ENCODE data around the gene IL1RAPL1. TPM values are rescaled to one million over a fixed set of nuclear protein-coding genes. Genes with fewer than 3 reads are reported as not detected.

IL1RAPL1 gene
- total RNA-seq, 2 experiments from 2014 or later = not detected

DNA sequence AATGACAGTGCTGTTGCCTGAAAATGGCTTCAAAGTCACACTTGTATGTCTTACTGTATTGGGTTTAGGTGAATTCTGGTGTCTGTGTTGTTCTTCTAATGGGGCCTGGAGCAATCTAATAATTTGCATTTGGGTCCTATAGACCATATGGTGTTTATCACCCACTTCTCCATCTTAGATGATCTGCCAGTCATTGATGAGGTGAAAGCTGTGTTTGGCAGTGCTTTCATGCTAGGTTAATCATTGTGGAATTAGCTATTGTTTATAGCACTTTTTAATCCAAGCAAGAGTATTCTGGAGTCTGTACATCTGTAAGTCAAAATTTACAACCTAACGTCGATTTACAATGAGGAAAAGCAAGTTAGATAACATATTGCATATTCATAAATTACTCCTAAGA lies 1055.9 kb downstream of the IL1RAPL1 start:
- intact Hi-C loops (cut with micrococcal nuclease) = no loop called here
- no peaks in the 10 kb centered on the region for H3K27me3 Mint-ChIP-seq (ENCODE audit: low read depth)

DNA sequence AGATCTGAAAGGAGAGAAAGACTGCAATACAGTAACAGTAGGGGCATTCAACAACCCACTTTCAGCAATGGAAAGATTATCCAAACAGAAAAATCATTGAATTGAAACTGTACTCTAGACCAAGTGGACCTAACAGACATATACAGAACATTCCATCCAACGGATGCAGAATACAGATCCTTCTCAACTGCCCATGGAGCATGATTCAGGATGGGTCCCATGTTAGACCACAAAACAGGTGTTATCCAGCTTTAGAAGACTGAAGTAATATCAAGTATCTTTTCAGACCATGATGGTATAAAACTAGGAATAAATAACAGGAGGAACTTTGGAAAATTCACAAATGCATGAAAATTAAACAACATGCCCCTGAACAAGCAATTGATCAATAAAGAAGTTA lies 1060.9 kb downstream of the IL1RAPL1 start:
- no peak for DNase-seq
- no peaks in the 10 kb centered on the region for H3K27me3 Mint-ChIP-seq (ENCODE audit: low read depth)
- intact Hi-C loops (cut with micrococcal nuclease) = no loop called here
- H3K4me1 Mint-ChIP-seq (ENCODE audit: low read depth) = no peaks in the 10 kb centered on the region
- CTCF ChIA-PET = no interaction called here
- no peaks in the 10 kb centered on the region for H3K9me3 Mint-ChIP-seq
- H3K4me3 Mint-ChIP-seq = no peak overlapping the region
- no peak overlapping the region for H3K27ac Mint-ChIP-seq
- no peaks in the 10 kb centered on the region for H3K36me3 Mint-ChIP-seq (ENCODE audit: low read depth)

More for the DNA sequence above, 1055.9 kb downstream of the IL1RAPL1 start:
- H3K4me1 Mint-ChIP-seq (ENCODE audit: low read depth) = no peaks in the 10 kb centered on the region
- no peaks in the 10 kb centered on the region for H3K9me3 Mint-ChIP-seq
- H3K4me3 Mint-ChIP-seq = no peak overlapping the region
- no peak overlapping the region for H3K27ac Mint-ChIP-seq
- DNase-seq = no peak
- CTCF ChIA-PET = no interaction called here
- H3K36me3 Mint-ChIP-seq (ENCODE audit: low read depth) = no peaks in the 10 kb centered on the region

DNA sequence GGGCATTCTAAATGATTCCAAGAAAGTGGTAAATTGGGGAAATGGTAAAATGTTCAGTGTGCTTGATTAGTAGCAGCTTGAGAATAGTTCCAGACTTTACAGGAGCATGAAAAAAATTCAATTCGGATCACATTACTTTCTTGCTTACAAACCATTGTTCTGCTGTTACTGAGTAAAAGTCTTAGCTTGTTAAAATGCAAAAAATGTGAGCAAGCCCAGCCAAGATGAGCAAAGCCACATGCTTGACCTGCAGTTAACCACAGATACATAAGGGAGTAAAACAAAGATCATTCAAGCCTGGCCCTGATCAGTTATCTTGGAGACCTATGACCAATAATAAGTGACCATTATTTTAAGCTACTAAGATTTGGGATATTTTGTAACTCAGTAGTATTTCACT lies 1065.2 kb downstream of the IL1RAPL1 start:
- Mint-ChIP-seq H3K27ac (no peak overlapping the region), H3K4me3 (no peak overlapping the region), H3K36me3 (ENCODE audit: low read depth) (no peaks in the 10 kb centered on the region), H3K4me1 (ENCODE audit: low read depth) (no peaks in the 10 kb centered on the region), H3K9me3 (peaks cover 2% of the 10 kb centered on the region), H3K27me3 (ENCODE audit: low read depth) (no peaks in the 10 kb centered on the region)
- CTCF ChIA-PET = no interaction called here
- intact Hi-C loops (cut with micrococcal nuclease) = no loop called here
- DNase-seq = no peak

DNA sequence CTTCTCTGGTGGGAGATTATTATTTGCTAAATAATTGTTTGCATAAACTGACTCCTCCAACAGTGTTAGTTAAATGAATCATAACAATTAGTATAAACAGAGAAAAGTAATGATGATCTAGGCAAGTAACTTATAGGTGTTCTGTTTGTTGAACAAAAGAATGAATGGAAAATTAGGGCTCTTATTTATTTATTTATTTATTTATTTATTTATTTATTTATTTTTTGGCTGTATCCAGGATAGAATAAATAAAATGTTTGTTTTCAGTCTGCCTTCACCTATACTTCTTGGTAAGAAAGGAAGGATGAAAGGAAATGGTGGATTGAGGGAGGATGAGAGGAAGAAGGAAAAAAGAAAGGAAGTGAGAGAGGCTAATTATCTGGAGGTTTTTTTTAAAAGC lies 1066.5 kb downstream of the IL1RAPL1 start:
- CTCF ChIA-PET = no interaction called here
- Mint-ChIP-seq H3K27ac (no peak overlapping the region), H3K4me3 (no peak overlapping the region), H3K27me3 (ENCODE audit: low read depth) (no peaks in the 10 kb centered on the region), H3K4me1 (ENCODE audit: low read depth) (no peaks in the 10 kb centered on the region), H3K36me3 (ENCODE audit: low read depth) (no peaks in the 10 kb centered on the region), H3K9me3 (peaks cover 2% of the 10 kb centered on the region)
- DNase-seq = no peak
- intact Hi-C loops (cut with micrococcal nuclease) = no loop called here

DNA sequence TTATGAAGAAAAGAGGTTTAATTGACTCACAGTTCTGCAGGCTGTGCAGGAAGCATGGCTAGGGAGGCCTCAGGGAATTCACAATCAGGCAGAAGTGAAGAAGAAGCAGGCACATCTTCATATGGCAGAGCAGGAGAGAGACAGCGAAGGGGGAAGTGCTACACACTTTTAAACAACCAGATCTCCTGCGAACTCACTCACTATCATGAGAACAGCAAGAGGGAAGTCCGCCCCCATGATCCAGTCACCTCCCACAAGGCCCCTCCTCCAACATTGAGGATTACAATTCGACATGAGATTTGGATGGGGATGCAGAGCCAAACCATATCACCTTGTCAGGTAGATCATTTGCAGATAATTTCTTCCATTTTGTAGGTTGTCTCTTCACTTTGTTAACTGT lies 1072.7 kb downstream of the IL1RAPL1 start:
- Mint-ChIP-seq H3K36me3 (ENCODE audit: low read depth) (no peaks in the 10 kb centered on the region), H3K27me3 (ENCODE audit: low read depth) (no peaks in the 10 kb centered on the region), H3K4me1 (ENCODE audit: low read depth) (no peaks in the 10 kb centered on the region), H3K27ac (no peak overlapping the region), H3K4me3 (no peak overlapping the region), H3K9me3 (peaks cover 2% of the 10 kb centered on the region)
- no peak for DNase-seq
- intact Hi-C loops (cut with micrococcal nuclease) = no loop called here
- CTCF ChIA-PET = no interaction called here

DNA sequence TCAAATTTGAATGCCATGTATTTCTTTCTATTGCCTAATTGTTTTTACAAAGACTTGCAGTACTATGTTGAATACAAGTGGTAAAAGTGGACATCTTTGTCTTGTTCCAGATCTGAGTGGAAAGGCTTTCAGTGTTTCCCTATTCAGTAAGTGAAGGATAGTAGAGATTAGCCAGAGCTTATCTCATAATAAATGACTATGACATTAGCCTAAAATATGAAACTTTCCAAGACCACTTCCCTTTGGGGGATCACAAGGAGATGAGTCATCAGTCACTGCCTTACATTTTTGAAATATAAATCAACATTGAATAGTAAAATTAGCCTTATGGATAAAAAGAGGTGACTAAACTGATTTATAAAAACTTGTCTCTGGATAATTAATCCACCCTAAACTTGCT lies 1074.0 kb downstream of the IL1RAPL1 start:
- H3K4me3 Mint-ChIP-seq = no peak overlapping the region
- no peak overlapping the region for H3K27ac Mint-ChIP-seq
- no peak for DNase-seq
- no peaks in the 10 kb centered on the region for H3K4me1 Mint-ChIP-seq (ENCODE audit: low read depth)
- no peaks in the 10 kb centered on the region for H3K36me3 Mint-ChIP-seq (ENCODE audit: low read depth)
- intact Hi-C loops (cut with micrococcal nuclease) = no loop called here
- peaks cover 2% of the 10 kb centered on the region for H3K9me3 Mint-ChIP-seq
- H3K27me3 Mint-ChIP-seq (ENCODE audit: low read depth) = no peaks in the 10 kb centered on the region
- CTCF ChIA-PET = no interaction called here

DNA sequence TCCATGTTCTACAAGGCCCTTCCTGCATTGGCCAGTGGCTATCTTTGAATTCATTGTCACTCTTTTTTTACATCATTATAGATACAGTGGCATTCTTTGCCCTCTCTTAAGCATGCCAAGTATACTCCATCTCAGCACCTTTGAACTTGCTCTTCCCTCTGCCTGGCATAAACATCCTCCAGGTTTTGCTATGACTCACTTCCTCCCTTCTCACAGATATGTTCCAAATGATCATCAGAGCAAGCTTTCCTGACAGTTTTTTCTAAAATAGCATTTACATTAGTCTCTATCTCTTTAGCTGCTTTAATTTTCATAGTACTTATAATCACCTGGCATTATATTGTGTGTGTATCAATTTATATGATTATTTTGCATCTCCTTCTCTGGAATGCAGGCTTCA lies 1074.9 kb downstream of the IL1RAPL1 start:
- no peaks in the 10 kb centered on the region for H3K4me1 Mint-ChIP-seq (ENCODE audit: low read depth)
- CTCF ChIA-PET = no interaction called here
- no peak overlapping the region for H3K4me3 Mint-ChIP-seq
- no peak for DNase-seq
- no peak overlapping the region for H3K27ac Mint-ChIP-seq
- no peaks in the 10 kb centered on the region for H3K27me3 Mint-ChIP-seq (ENCODE audit: low read depth)
- peaks cover 2% of the 10 kb centered on the region for H3K9me3 Mint-ChIP-seq
- intact Hi-C loops (cut with micrococcal nuclease) = no loop called here
- no peaks in the 10 kb centered on the region for H3K36me3 Mint-ChIP-seq (ENCODE audit: low read depth)

DNA sequence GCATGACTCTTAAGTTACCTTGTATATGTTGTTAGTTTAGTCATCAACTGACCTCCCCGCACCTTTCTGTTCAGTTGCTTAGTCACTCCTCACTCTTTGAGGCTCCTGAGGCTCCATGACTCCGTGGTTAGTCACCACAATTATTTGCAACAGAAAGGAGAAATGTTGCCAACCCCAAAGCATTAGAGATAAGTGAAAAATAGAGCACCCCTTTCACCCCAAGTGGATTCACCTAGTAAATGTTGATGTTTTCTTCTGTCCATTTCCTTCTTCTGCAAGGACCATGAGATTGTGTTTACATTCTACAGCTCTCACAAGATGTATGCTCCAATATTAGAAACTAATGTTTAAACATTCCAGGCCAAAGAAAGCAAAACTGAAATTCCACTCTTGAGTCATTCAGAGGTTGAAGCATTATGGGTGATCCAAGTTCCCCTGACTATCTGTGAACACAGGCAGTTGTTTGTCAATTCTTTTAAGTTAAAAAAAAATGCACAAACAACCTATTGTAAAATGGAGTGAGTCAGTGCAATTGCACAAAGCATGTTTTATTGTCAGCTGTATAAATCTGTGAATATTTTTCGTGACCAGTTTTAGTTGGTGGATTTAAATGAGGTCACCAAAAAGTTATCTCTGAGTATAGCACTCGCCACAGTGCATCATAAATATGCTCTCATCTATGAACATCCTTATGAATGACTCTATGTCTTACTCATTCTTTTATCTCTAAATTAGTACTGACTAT lies 1075.7 kb downstream of the IL1RAPL1 start:
- Mint-ChIP-seq H3K27ac (no peak overlapping the region), H3K9me3 (no peaks in the 10 kb centered on the region), H3K27me3 (ENCODE audit: low read depth) (no peaks in the 10 kb centered on the region), H3K4me3 (no peak overlapping the region), H3K4me1 (ENCODE audit: low read depth) (no peaks in the 10 kb centered on the region), H3K36me3 (ENCODE audit: low read depth) (no peaks in the 10 kb centered on the region)
- CTCF ChIA-PET = no interaction called here
- DNase-seq = no peak
- intact Hi-C loops (cut with micrococcal nuclease) = no loop called here

DNA sequence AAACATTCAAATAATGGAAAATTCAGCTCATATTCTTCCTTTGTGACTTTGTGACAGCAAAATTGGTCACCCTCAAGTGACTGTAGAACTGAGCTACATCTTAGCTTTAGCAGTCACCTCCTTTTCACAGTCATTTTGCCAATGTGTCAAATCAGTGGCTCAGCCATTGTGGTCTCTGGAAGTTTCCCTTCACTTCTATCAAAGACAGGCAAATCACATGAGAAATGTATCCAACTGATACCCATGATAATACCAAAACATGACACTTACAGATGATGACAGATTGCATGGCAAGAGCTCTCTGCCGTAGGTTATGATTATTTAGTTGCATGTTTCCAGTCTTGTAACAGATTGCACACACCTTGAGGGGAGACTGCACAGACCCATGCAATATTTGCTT lies 1078.3 kb downstream of the IL1RAPL1 start:
- no peaks in the 10 kb centered on the region for H3K4me1 Mint-ChIP-seq (ENCODE audit: low read depth)
- intact Hi-C loops (cut with micrococcal nuclease) = no loop called here
- DNase-seq = no peak
- CTCF ChIA-PET = no interaction called here
- no peaks in the 10 kb centered on the region for H3K27me3 Mint-ChIP-seq (ENCODE audit: low read depth)
- H3K27ac Mint-ChIP-seq = no peak overlapping the region
- H3K36me3 Mint-ChIP-seq (ENCODE audit: low read depth) = no peaks in the 10 kb centered on the region
- H3K9me3 Mint-ChIP-seq = no peaks in the 10 kb centered on the region
- no peak overlapping the region for H3K4me3 Mint-ChIP-seq

DNA sequence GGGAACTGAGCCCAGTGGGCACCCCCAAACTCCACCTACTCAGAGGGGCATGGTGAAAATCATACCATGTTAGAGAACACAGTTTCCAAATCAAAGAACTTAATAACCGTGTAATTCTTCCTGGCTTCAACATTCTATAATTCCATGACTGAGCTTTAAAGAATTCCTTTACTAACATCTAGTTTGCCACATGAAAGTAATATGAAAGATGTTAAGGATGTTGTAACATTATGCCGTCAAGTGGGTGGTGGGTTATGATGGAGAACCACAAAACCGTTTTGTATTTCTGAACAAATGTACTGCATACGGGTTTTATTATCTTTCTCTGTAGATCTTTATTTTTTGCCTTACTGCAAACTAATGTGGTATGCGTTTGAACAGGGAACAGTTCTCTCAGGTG lies 1079.1 kb downstream of the IL1RAPL1 start:
- CTCF ChIA-PET = no interaction called here
- Mint-ChIP-seq H3K27ac (no peak overlapping the region), H3K4me1 (ENCODE audit: low read depth) (no peaks in the 10 kb centered on the region), H3K4me3 (no peak overlapping the region), H3K27me3 (ENCODE audit: low read depth) (no peaks in the 10 kb centered on the region), H3K36me3 (ENCODE audit: low read depth) (no peaks in the 10 kb centered on the region), H3K9me3 (no peaks in the 10 kb centered on the region)
- intact Hi-C loops (cut with micrococcal nuclease) = no loop called here
- no peak for DNase-seq

DNA sequence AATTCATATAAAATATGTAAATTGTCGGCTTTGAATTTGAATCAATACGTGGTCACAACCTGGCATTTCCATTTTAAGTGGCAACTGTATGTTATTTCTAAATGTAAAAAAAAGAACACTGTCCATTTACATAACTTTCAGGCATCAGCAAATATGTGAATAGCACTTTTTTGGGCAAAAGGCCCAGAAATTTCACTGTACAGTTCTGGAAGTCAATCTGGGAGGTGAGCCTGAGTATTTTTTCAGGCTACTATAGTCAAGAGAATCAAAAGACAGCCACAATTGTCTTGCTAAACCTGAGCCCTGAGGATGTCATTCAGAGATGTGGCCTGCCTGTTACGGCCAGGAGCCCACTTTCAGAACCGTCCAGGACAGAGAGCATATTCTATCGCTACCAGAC lies 1084.2 kb downstream of the IL1RAPL1 start:
- no peaks in the 10 kb centered on the region for H3K36me3 Mint-ChIP-seq (ENCODE audit: low read depth)
- CTCF ChIA-PET = no interaction called here
- H3K27ac Mint-ChIP-seq = no peak overlapping the region
- H3K9me3 Mint-ChIP-seq = no peaks in the 10 kb centered on the region
- no peak overlapping the region for H3K4me3 Mint-ChIP-seq
- no peak for DNase-seq
- intact Hi-C loops (cut with micrococcal nuclease) = no loop called here
- no peaks in the 10 kb centered on the region for H3K27me3 Mint-ChIP-seq (ENCODE audit: low read depth)
- no peaks in the 10 kb centered on the region for H3K4me1 Mint-ChIP-seq (ENCODE audit: low read depth)

DNA sequence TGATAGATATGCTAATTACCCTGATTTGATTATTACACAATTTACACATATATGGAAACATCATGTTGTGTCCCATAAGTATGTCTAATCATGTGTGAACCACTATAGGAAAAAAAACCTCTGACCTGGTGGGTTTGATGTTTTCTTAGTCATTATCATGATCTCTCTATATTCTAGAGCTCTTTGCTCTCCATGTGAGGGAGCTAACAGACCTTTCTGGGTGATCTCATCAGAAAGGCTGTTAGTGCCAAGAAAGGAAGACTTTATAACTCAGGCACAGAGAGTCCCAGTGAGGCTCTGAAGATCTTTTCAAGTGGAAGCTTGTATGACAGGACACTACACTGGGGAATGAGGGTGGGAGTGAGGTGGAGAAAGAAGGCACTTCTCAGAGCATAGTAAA lies 1100.4 kb downstream of the IL1RAPL1 start:
- Mint-ChIP-seq H3K9me3 (no peaks in the 10 kb centered on the region), H3K36me3 (ENCODE audit: low read depth) (no peaks in the 10 kb centered on the region)

DNA sequence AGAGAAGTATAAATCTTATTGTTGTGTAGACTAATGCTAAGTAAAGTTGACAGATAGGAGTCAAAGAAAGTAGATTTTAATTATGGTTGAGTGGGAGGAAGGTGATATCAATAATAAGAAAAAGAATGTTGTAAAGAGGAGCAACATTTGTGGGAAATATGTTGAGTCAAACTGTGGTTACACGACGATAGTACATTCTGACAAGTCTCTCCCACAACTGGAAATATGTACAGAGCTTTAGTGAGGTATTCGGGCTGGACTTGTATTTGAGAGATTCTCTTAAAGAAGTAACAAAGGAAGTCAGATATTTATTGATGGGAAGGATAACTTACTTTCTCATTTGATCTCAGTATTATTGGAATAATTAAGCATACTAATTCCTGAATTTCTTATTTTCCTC lies 1102.8 kb downstream of the IL1RAPL1 start:
- H3K9me3 Mint-ChIP-seq = no peaks in the 10 kb centered on the region
- DNase-seq = no peak
- no peaks in the 10 kb centered on the region for H3K4me1 Mint-ChIP-seq (ENCODE audit: low read depth)
- H3K27me3 Mint-ChIP-seq (ENCODE audit: low read depth) = no peaks in the 10 kb centered on the region
- CTCF ChIA-PET = no interaction called here
- H3K4me3 Mint-ChIP-seq = no peak overlapping the region
- H3K27ac Mint-ChIP-seq = no peak overlapping the region
- H3K36me3 Mint-ChIP-seq (ENCODE audit: low read depth) = no peaks in the 10 kb centered on the region
- intact Hi-C loops (cut with micrococcal nuclease) = no loop called here

More for the DNA sequence above, 1100.4 kb downstream of the IL1RAPL1 start:
- no peak overlapping the region for H3K4me3 Mint-ChIP-seq
- H3K27ac Mint-ChIP-seq = no peak overlapping the region
- no peaks in the 10 kb centered on the region for H3K4me1 Mint-ChIP-seq (ENCODE audit: low read depth)
- H3K27me3 Mint-ChIP-seq (ENCODE audit: low read depth) = no peaks in the 10 kb centered on the region
- CTCF ChIA-PET = no interaction called here
- no peak for DNase-seq
- intact Hi-C loops (cut with micrococcal nuclease) = no loop called here

DNA sequence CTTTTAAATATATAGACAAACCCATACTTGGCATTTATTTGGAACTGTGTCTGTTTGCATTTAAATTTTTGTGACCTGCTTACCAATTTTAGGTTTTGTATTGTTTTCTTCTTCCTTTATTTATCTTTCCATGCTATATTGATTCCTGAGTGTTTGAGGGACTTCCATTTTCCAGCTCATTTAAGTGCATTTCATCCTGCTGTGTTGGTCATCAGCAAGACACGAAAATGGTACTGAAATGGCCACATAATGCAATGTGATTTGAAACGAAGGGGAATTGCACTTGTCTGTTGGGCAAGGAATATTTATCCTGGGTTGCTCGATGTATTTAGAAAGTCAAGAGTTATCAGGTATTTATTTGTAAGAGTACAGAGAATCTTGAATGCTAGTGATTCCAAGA lies 1103.8 kb downstream of the IL1RAPL1 start:
- H3K4me1 Mint-ChIP-seq (ENCODE audit: low read depth) = no peaks in the 10 kb centered on the region
- H3K27ac Mint-ChIP-seq = no peak overlapping the region
- no peak for DNase-seq
- intact Hi-C loops (cut with micrococcal nuclease) = no loop called here
- H3K36me3 Mint-ChIP-seq (ENCODE audit: low read depth) = no peaks in the 10 kb centered on the region
- H3K9me3 Mint-ChIP-seq = no peaks in the 10 kb centered on the region
- CTCF ChIA-PET = no interaction called here
- no peaks in the 10 kb centered on the region for H3K27me3 Mint-ChIP-seq (ENCODE audit: low read depth)
- H3K4me3 Mint-ChIP-seq = no peak overlapping the region
